HG02571 (cell line): ENCODE data around the gene FAM3B.
"Not testable (repeated sequence)": the region's sequence is repeated elsewhere in the genome, so short reads cannot be mapped to it uniquely, and the experiment has no call there.

Experiments
- ATAC-seq: cut with Tn5 transposase; IDR thresholded peaks from one replicate; pipeline ENCODE4 v1.9.1; 2021; ENCODE audit warnings: mild to moderate bottlenecking, moderate library complexity; ENCODE audit not compliant: unreplicated experiment

The FAM3B gene

DNA sequence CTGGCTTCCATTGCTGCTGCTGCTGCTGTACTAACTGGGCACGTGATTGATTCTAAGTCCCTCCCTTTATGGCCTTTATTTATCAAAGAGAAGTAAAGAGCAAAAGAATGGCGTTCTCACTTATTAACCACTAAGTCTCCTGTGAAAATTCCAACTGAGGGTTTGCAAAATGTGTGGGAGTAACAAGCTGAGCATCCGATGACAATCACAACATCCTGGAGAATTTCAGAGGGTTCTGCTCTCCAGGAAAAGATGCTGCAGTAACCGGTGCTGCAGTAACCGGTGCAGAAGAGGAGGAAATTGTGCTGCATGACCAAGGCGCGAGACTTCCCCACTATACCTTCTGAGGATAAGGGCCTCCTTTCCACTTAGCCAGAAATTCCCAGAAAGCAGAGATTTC is 32.5 kb downstream of the FAM3B start:
- ATAC-seq, result no peak

DNA sequence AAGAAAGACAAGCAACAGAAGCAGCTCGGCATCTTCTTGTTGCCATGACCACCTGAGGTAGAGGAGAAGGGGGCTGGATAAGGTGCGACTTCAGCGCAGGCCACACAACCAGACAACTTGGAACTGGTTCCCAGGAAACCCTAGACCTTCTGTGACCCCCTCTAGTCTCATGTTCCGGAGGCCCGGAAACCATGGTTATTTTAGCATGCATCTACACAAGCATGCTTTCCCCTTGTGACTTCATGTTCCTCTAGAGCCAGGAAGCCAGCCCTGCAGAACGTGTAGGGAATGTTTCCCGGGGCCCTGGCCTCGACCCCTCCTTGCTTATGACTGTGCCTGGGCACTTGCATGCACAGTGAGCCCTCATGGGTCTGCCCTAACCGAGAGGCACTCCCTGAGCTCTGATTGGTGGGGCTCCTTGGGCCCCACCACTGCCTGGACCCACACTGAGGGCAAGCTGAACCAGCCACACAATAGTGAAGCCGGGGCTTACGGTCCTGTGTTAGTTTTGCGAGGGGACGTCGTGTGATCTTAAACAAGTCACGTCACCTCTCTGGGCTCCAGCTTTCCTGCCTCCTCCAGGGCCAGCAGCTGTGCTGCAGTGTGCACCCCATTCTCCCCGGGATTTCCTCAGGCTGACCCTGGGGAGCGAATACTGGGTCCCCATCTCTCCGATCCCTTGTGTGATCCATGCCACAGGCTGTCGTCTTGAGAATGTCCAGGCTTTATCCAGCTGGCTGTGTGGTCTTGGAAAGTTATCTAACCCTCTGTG is 33.2 kb downstream of the FAM3B start:
- no peak for ATAC-seq

DNA sequence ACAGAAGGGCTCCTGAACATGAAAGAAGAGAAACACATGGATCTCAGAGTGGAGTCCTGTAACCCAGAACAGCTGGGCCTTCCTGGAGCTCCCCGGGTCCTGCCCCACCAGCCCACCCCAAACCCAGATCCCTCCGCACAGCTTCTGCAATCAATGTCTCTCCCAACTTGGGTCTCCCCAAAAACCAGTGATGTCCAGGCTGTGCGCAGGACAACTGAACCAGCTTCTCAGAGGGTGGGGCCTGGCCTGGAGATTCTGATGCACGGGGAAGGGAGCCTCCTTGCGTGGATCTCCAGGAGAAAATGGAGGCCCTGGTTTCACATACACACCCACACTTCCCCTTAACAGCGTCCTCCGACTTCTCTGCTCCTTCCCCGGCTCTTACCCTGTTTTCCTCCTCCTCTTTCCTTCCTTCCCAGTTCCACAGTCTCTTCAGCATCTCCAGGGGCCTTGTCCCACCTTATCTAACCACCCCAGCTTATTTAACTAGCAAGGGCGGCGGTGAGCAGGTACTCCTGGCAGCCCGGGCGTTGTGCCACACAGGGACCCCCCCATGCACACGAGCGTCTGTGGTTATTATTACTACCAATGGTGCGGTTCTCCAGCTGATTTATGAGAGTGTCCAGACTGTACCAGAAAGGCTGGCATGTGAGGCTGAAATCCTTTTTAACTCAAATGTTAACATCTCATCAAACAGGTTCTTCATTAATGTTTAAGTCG is 34.0 kb downstream of the FAM3B start:
- ATAC-seq, result no peak

DNA sequence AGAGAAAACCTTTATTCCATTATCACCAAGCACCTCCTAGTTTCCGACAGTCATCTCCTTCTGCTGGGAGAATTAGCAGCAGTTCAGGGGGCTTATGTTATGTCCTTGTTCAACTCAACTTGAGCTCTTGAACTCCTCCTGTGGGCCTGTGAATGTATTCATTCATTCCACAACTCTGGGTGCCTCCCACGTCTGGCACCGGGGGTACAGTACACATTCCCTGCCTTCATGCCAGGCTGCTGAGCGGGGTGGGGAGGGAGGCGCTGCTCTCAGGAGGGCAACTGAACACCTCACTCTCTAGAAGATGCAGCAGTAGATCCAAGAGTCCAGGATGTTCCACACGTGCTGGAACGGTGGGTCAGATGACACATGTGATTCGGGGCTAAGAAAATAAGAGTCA is 40.9 kb downstream of the FAM3B start:
- ATAC-seq, result no peak

DNA sequence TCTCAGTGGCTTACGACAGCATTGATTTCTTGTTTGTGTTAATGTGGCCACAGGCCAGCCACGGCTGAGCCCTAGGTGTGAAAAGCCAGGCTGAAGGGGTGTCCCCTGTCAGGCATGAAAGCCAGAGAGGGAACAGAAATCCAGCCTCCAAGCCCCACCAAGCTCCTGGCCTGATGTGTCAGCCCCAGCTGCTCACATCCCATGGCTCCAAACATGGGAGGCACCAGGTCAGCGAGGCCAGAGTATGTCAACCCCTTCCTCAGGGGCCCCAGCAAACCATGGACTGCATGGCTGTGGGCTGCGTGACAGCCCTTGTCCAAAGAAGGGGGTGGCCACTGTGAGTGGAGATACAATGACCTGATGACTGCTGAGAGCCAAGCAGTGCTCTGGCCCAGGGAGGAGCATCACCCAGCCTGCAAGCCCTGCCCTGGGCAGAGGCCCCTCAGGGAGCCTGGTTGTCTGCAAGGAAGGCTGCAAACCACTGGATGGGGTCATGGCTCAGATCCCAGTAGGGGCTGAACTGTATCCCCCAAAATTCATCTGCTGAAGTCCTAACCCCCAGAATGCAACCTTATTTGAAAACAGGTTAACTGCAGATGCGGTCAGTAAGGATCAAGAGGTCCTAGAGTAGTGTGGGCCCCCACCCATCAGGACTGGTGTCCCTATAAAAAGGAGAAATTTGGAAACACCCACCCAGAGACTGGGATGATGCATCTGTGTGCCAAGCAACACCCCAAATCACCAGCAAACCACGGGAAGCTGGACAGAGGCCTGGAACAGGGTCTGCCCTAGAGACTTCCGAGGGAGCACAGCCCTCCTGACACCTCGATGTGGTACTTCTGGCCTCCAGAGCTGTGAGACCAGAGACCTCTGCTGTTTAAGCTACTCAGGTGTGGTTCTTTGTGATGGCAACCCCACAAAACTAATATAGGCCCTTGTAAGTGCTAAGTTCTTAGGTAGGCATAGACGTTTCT is 41.9 kb downstream of the FAM3B start:
- ATAC-seq, result no peak

DNA sequence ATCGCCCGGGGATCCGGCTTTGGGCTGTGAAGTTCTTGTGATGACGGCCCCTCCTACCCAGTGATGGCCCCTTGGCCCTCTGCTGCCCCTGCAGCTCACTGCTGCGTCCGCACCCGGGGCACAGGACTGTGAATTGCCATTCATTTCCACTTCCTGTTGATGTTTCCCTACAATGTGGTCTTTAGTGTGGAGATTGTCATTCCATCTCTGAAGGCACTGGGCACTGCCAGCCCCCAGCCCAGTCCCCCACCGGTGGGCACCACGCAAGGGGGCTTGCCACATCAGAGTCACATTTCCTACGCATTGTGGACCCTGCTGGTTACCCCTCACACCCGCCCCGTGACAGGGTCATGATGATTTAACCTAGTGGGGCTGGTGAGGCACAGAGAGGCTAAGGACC is 42.7 kb downstream of the FAM3B start:
- ATAC-seq, result no peak

DNA sequence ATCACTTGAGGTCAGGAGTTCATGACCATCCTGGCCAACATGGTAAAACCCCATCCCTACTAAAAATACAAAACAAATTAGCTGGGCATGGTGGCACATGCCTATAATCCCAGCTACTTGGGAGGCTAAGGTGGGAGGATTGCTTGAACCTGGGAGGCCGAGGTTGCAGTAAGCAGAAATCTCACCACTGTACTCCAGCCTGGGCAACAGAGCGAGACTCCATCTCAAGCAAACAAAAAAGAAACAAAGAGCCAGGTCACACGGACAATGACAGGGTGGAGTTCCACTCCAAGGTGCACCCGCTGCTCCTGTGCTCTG is 43.1 kb downstream of the FAM3B start:
- not testable (repeated sequence) for ATAC-seq

DNA sequence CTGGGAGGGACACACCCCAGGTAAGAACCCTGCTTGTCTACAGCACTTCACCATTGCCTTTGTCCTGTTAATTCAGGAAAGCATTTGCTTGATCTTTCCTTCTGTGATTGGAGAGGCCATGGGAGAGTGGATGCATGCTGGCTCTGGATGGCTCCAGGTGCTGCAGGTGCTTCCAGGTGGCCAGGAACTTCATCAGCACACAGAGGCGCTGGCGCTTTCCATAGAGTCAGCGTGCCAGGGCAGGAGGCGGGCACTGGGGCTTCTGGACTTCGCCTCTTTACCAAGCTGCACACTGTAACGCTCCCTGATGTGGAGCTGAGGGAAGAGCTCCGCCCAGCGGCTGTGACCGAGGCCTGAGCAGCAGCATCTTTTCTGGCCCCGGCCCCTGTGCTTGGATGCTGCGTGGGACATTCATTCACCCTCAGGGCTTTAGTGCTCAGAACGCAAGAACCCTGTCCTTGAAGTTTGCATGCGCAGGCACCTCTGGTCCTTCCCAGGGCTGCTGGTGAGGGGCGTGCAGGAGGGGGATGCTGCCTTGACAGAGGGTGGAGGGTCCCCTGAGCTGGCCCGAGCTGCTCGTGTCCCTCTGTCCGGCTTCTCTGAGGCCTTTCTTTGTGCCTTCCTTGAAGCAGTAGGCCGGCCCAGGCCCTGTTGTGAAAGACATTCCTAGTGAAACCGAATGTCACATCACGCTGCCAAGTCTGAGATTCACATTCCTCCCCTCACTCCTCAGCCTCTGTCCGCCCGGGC is 43.6 kb downstream of the FAM3B start:
- no peak for ATAC-seq

DNA sequence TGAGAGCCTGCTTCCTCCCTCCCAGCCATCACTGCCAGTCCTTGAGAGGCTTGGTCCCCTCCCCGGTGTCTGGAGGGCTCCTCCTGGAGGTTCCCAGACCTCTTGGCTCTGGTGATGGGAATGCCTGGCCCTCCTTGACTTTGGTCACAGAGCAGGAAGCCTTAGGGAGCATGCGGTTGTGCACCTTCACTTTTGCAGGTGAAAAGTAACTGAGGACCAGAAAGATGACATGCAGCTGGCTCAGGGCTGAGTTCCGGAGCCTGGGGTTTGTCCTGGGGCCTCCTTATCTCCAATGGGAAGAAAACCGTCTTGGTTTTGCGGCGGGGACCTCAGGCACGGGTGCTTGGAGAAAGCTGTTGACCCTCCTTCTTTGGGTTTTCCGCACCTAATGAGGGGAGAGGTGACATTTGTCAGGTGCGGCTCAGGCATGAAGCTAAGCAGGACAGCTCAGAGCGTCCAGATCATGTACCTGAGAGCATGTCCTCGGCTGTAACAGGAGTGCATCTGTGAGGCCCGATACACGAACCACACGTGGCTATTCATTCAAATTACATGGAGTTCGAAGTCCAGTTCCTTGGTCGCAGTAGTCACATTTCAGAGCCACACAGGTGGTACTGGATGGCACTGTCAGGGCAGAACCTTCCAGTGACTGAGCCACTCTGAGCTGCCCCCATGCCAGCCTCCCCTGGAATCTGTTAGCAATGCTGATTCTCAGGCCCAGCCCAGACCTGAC is 44.6 kb downstream of the FAM3B start:
- no peak for ATAC-seq

DNA sequence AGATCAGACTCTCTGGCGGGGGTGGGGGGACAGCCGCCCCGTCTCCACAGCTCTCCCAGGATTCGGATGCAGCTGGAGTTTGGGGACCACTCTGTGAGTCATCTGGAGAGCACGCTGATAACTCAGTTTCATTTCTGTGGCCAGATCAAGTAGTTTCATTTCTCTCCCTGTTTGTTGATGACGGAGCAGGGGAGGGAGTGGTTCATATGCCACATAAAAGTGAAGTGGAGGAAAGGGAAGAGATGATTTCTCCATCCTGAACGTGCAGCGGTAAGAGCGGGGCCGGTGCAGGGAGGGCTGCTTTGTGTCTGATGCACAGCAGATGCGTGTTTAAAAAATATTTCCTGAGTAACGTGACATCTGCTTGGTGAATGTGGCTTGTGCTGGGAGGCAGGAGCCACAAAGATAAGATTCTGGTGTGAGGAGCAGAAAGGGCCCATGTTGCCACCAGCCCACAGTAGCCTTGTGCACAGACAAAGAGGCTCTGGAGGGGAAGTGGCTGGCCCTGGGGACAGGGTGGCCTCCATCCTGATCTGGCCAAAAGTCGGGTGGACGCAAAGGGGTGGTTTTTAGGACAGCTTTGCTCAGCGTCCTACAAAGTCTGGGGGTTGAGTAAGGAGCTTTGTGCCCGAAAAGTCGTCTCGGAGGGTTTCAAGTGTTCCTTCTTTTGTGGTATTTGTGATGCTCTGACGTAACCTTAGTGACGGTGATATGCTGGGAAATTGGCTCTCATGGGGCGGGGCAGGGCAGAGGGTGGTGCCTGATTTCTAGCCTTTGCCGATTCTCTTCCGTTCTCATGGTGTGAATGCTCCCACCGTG is 45.4 kb downstream of the FAM3B start, which contains the start of gene MX2:
MX2 (plus strand) TSS at position 242 of the 819 bp plus-strand sequence. CDS start 14,880 bp downstream, outside the sequence.
- peak; percentile 49 for ATAC-seq

DNA sequence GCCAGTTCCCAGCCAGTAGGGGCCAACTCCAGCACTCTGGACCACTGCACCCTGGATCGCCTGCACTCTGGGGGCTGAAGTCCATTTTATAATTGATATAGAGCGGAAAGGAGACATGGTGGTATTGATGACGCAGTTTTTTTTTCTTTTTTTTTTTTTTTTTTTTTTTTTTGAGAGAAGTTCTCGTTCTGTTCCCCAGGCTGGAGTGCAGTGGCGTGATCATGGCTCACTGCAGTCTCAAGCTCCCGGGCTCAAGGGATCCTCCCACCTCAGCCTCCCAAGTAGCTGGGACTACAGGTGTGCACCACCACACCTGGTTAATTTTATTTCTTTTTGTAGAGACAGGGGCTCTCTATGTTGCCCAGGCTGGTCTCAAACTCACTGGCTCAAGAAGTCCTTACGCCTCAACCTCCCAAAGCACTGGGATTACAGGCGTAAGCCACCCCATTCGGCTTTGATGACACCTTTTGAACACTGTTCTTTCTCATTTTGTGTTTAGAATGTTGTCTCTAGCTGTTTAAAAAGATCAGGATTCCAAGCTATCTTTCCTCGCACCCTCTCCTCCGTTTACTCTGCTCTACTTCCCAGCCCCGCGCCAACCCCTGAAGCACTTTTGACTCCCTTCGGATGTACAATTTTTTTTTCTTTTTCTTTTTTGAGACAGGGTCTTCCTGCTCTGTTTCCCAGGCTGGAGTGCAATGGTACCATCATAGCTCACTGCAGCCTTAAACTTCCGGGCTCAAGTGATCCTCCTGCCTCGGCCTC is 46.2 kb downstream of the FAM3B start:
- ATAC-seq, result no peak

DNA sequence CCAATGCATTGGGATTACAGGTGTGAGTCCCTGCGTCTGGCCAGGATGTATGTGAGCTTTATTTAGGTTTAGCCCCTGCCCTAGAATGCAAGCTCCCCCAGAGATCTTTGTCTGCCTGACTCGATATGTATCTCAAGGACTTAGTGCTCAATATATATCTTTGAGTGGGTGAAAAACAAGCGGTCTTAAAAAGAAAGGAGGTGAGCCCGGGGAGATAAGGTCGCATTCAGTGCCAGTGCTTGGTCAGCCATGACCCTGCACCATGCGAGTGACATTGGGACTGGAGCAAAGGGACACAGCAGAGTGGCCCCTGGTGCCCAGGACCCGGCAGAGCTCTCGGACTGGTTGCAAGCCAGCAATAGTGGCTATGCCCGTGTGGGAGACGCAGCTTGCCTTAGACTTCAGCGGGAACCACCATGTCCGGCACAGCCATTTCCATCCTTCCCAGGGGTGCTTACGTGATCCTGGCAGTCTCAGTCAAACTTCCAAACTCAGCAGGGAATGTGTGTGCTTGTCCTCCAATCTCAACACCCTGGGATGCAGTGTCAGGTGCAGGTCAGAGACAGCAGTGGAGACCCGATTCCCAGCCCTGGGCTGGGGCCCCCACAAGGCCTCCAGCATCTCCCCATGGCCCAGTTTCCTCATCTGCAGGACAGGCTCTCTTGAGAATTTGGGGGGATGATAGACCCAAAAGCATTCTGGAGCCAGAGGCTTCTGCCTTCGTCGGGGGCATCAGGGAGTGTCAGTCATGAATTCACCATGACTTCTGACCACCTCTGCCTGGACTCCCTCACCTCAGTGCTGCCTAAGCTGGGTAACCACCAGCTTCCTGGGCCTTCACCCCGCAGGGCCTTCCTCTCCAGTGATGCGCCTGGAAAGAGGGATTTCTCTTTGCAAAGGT is 47.0 kb downstream of the FAM3B start:
- ATAC-seq, result no peak

DNA sequence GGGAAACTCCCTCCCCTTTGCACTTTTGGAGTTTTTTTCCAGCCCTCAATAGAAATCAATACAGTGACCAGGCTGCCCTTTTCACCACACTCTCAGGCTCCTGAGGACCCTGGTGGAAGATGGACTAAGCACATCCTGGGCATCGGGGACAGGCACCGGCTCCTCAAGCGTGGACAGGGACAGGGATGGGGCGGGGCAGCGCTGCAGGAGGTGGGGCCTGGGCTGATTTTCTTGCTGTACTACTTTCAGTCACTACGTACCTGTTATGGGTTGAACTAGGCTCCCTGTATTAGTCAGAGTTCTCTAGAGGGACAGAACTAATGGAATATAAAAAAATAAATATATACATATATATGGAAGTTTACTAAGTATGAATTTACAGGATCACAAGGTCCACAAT is 47.7 kb downstream of the FAM3B start:
- no peak for ATAC-seq

DNA sequence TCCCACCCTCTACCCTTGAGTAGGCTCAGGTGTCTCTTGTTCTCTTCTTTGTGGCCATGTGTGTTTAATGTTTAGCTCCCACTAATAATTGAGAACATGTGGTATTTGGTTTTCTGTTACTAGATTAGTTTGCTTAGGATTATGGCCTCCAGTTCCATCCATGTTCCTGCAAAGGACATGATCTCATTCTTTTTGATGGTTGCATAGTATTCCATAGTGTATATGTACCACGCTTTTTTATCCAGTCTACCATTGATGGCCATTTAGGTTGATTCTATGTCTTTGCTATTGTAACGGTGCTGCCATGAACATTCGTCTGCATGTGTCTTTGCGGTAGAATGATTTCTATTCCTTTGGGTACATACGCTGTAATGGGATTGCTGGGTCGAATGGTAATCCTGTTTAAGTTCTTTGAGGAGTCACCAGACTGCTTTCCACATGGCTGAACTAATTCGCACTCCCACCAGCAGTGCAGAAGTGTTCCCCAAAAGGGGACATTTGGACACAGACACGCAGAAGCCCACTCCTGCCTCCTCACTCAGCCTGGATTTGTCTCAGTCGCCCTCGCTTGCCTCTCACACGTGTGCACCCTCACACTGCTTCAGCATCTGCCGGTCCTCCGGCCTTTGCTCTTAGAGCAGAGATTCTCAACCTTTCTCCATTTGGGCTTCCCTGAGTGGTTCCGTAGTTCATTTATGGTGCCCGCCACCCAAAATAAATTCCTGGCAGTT is 48.9 kb downstream of the FAM3B start:
- no peak for ATAC-seq

DNA sequence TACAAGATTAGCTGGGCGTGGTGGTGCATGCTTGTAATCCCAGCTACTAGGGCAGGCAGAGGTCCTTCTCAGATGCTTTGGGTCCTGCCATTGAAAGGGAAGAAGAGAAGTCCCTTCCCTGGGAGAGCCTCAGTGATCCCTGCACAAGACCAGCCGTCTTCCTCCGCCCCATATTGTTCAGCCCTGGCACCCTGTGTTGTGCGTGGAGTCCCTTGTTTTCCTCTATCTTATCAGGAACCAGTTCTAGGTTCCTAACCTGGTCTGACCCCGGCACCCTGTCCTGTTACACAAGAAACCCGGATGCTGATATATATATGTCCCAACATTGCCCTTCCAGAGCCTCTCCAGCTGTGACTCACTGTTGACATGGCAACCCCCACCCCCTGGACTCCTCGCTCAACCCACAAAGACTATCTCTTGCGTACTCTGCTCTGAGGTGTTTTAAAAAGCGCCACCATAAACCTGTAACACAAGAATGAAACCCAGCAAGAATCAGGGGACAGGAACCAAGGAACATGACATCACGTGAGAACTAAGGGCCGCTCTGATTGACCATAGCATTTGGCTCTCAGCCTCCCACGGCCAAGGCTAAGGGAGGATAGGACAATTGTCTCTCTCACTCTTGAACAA is 50.0 kb downstream of the FAM3B start:
- no peak for ATAC-seq

DNA sequence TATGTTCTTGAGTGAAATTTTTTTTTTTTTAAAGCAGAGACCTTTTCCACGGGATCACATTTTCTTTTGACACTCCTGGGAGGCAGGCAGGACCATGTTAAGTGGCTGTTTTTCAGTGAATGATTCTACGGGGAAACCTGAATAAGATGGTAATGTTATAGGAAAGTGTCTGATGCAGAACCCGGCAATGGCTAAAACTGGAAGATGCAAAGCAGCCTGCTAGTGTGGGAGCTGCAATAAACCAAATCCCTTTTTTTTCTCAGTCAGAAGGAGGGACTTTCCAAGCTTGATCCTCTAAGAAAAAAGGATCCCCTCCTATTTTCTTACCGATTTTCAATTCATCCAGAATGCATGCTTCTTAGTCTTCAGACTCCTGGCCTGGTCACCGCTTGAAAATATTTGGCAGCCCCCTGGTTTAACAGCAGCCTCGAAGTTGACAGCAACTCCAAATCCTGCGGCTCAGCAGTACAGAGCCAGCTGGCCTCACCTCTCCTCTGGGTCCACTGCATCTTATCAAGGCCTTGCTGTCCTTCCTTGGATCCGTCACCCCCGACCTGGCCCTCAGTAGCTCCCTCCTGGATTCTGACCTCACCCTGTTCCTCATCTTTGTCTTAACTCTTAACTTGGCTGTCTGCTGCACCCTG is 50.8 kb downstream of the FAM3B start:
- ATAC-seq, result no peak
